ENCODE results near the gene SLC24A1. TPM values are rescaled to one million over a fixed set of nuclear protein-coding genes. Genes with fewer than 3 reads are reported as not detected.

SLC24A1 gene
- total and polyA plus RNA-seq, 10 of the 15 experiments (the other 5 are each of a cell fraction or from before 2014, with no cell fraction given), result 1.4 to 5.8 (median 3.3) TPM

DNA sequence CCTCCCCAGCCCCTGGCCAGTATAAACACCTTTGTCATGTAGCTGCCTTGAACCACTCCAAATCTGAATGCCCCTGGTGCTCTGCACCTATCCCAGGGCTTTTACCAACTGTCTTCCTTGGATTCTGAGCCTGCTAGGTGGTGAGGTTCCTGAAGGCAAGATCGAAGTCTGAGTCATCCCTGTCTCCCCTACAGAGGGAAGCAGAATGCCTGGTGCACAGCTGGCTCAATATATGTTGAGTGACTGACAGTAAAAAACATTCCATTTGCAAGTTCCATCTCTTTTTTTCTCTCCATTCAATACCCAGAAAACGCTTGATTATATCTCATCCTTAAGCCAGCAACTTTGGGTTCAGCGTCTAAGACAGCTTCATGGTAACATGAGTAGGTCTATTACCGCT, 24.7 kb downstream of the SLC24A1 start:
- WGBS (ENCODE audit: insufficient coverage, insufficient replicate concordance, low lambda C conversion rate, missing lambda C conversion rate), result 94% methylated on average over 4 of the region's 4 CpGs
- H3K4me1 ChIP-seq (ENCODE audit: control insufficient read depth, insufficient read depth, low read length), result peaks cover 9% of the 10 kb centered on the region
- no peak overlapping the region for H3K27ac ChIP-seq (ENCODE audit: control insufficient read depth, insufficient read depth)
- ChIA-PET POLR2A (no interaction called here), SMC1A (ENCODE audit: uncharacterized antibody, unreplicated experiment) (interaction anchor here (1.1 to 3.1 kb wide), 2 partner anchors 172 to 190 kb away, joined by 3 to 15 read pairs; no protein-coding TSS in a partner anchor), CTCF (interaction anchor here (1.0 kb wide), 1 partner anchor 190 kb away, joined by 3 read pairs; no protein-coding TSS in a partner anchor), RAD21 (ENCODE audit: unreplicated experiment) (interaction anchor here (0.8 kb wide), 1 partner anchor 9 kb away, joined by 3 read pairs; no protein-coding TSS in a partner anchor)
- BruUV-seq (replicated peaks), result no TSS peak
- peaks cover 0 to 3% of the 10 kb centered on the region in 2 experiments; a peak in 2 of 4 replicates for H3K36me3 ChIP-seq (ENCODE audit: control insufficient read depth in 2 of 2, insufficient read depth in 2 of 2, low read length in 1 of 2)
- H3K9ac ChIP-seq (ENCODE audit: control insufficient read depth, insufficient read depth, low read length), result no peak overlapping the region
- H3K4me2 ChIP-seq (ENCODE audit: control insufficient read depth, insufficient read depth), result no peak overlapping the region
- intact Hi-C loops (cut with micrococcal nuclease; ENCODE audit: unreplicated experiment), result no loop called here
- no peaks in the 10 kb centered on the region for H3K9me3 ChIP-seq (replicated peaks; ENCODE audit: control insufficient read depth, insufficient read depth, low read length)
- no peak for TF ChIP-seq HDGF (IDR thresholded peaks at IDR 0.05)
- TF ChIP-seq KLF5 (IDR thresholded peaks at IDR 0.05; ENCODE audit: partially characterized antibody), result no peak
- no peak for TF ChIP-seq NFXL1 (IDR thresholded peaks at IDR 0.05; ENCODE audit: borderline replicate concordance)
- TF ChIP-seq ZNF217 (IDR thresholded peaks at IDR 0.05), result no peak
- TF ChIP-seq, protein P1, sequence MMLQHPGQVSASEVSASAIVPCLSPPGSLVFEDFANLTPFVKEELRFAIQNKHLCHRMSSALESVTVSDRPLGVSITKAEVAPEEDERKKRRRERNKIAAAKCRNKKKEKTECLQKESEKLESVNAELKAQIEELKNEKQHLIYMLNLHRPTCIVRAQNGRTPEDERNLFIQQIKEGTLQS (IDR thresholded peaks at IDR 0.05; ENCODE audit: borderline replicate concordance, extremely low read depth, low read depth, low read length), result no peak
- TF ChIP-seq, protein P2, sequence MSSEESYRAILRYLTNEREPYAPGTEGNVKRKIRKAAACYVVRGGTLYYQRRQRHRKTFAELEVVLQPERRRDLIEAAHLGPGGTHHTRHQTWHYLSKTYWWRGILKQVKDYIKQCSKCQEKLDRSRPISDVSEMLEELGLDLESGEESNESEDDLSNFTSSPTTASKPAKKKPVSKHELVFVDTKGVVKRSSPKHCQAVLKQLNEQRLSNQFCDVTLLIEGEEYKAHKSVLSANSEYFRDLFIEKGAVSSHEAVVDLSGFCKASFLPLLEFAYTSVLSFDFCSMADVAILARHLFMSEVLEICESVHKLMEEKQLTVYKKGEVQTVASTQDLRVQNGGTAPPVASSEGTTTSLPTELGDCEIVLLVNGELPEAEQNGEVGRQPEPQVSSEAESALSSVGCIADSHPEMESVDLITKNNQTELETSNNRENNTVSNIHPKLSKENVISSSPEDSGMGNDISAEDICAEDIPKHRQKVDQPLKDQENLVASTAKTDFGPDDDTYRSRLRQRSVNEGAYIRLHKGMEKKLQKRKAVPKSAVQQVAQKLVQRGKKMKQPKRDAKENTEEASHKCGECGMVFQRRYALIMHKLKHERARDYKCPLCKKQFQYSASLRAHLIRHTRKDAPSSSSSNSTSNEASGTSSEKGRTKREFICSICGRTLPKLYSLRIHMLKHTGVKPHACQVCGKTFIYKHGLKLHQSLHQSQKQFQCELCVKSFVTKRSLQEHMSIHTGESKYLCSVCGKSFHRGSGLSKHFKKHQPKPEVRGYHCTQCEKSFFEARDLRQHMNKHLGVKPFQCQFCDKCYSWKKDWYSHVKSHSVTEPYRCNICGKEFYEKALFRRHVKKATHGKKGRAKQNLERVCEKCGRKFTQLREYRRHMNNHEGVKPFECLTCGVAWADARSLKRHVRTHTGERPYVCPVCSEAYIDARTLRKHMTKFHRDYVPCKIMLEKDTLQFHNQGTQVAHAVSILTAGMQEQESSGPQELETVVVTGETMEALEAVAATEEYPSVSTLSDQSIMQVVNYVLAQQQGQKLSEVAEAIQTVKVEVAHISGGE (CRISPR knock-in tag; IDR thresholded peaks at IDR 0.05), result no peak
- TF ChIP-seq KDM1A (IDR thresholded peaks at IDR 0.05; ENCODE audit: borderline replicate concordance), result no peak
- no peak for TF ChIP-seq TCF3 (IDR thresholded peaks at IDR 0.05; ENCODE audit: borderline replicate concordance, insufficient read depth, low read depth, low read length)
- no peak for TF ChIP-seq EGR1 (IDR thresholded peaks at IDR 0.05; ENCODE audit: borderline replicate concordance in 1 of 2, low read depth in 2 of 2, low read length in 2 of 2)
- in situ Hi-C loops (cut with MboI), result no loop called here
- DNase-seq (ENCODE audit: low read depth, low spot score) (no peak), FAIRE-seq (no peak), ATAC-seq (no peak)
- no peaks in the 10 kb centered on the region for H3K79me2 ChIP-seq (ENCODE audit: control insufficient read depth, insufficient read depth, low read length)
- no peak overlapping the region for H3K4me3 ChIP-seq
- H2AFZ ChIP-seq (ENCODE audit: control insufficient read depth, low read depth, low read length), result no peak overlapping the region
- H4K20me1 ChIP-seq (ENCODE audit: control insufficient read depth, insufficient read depth), result no peaks in the 10 kb centered on the region
- H3K27me3 ChIP-seq (replicated peaks in 1 of 2; ENCODE audit: control insufficient read depth in 2 of 2, insufficient read depth in 2 of 2, low read length in 1 of 2), result no peaks in the 10 kb centered on the region
